Neuron (in vitro differentiated cells): Measurements from ENCODE around the gene PARK7.

Experiments
- H2AFZ ChIP-seq: one replicate; pipeline ENCODE4 v1.6.1; 2013; ENCODE audit warnings: low read depth, mild to moderate bottlenecking, inconsistent platforms, low read length, moderate library complexity
- H3K27me3 ChIP-seq: one replicate; pipeline ENCODE4 v1.6.1; 2013; ENCODE audit warnings: low read length; ENCODE audit not compliant: insufficient read depth
- H3K36me3 ChIP-seq: one replicate; pipeline ENCODE4 v1.6.1; 2013; ENCODE audit warnings: low read length; ENCODE audit not compliant: insufficient read depth
- H3K4me1 ChIP-seq: one replicate; pipeline ENCODE4 v1.6.1; 2013; ENCODE audit warnings: low read length; ENCODE audit not compliant: insufficient read depth
- H3K4me3 ChIP-seq: 2 replicates; pipeline ENCODE4 v1.5.1; 2013; ENCODE audit warnings: mild to moderate bottlenecking, low read length, moderate library complexity
- H3K9me3 ChIP-seq: one replicate; pipeline ENCODE4 v1.6.1; 2013; ENCODE audit warnings: low read length

The PARK7 gene

GRCh38 chr1:7994827-7995226 is 33.3 kb downstream of the PARK7 start:
- no peak overlapping the region for H3K4me3 ChIP-seq
- H3K27me3 ChIP-seq: no peaks in the 10 kb centered on the region
- H3K9me3 ChIP-seq: no peaks in the 10 kb centered on the region
- H2AFZ ChIP-seq: no peak overlapping the region
- peaks cover 8% of the 10 kb centered on the region for H3K36me3 ChIP-seq
- no peaks in the 10 kb centered on the region for H3K4me1 ChIP-seq

DNA sequence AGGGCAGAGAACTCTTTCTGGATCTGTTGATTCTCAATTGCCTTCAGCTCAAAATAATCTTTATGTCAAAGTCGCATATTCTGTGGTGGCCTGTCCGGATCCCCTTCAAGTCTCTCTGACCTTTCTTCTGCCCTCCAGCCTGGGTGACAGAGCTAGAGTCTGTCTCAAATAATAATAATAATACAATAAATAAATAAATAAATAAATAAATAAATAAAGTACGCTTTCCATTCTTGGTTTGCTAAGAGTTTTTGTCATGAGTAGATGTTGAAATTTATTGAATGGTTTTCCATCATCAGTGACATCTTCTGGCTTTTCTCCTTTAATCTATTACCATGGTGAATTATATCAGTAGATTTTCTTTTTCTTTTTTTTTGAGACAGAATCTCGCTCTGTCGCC is 33.9 kb downstream of the PARK7 start:
- H3K4me1 ChIP-seq: no peaks in the 10 kb centered on the region
- H3K4me3 ChIP-seq: no peak overlapping the region
- H3K9me3 ChIP-seq: no peaks in the 10 kb centered on the region
- H2AFZ ChIP-seq: no peak overlapping the region
- peaks cover 2% of the 10 kb centered on the region for H3K36me3 ChIP-seq
- H3K27me3 ChIP-seq: no peaks in the 10 kb centered on the region

DNA sequence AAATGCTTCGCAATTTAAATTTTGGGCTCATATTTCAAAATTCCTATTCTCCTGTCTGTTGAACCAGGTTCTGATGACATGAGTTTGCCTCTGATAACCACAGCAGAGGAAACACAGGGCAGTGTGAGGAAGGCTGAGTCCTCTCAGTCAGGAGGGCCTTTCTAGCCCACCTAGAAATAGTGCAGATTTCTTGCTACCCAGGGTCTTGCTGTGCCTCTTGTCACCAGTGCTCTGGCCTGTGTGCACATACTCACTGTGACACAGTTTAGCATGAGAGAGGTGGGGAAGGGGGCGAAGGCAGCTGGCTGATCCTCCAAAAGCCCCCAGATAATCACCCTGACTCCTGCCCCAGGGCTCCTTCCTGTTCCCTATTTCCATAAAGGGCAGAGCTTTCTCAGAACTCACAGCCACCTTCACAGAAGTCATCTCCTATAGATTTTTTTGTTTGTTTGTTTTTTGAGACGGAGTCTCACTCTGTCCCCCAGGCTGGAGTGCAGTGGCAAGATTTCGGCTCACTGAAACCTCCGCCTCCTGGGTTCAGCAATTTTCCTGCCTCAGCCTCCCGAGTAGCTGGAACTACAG is 40.9 kb downstream of the PARK7 start:
- Histone ChIP-seq H3K27me3 (no peaks in the 10 kb centered on the region), H3K4me1 (no peaks in the 10 kb centered on the region), H2AFZ (no peak overlapping the region), H3K36me3 (no peaks in the 10 kb centered on the region), H3K9me3 (no peaks in the 10 kb centered on the region), H3K4me3 (no peak overlapping the region)

DNA sequence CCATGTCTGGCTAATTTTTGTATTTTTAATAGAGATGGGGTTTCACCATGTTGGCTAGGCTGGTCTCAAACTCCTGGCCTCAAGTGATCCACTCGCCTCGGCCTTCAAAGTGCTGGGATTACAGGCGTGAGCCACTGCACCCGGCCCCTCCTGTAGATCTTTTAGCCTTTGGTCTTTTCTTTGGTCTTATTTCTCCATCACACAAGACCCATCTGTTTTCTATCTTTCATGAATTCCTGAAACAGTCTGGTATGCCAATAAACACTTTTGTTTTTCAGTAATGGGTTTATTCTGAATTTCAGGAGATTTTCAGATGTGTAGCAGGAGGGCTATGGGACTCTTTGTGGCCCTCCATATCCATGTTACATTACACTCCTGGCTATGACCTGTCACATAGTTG is 41.4 kb downstream of the PARK7 start:
- Histone ChIP-seq H3K4me3 (no peak overlapping the region), H3K9me3 (no peaks in the 10 kb centered on the region), H2AFZ (no peak overlapping the region), H3K4me1 (no peaks in the 10 kb centered on the region), H3K36me3 (no peaks in the 10 kb centered on the region), H3K27me3 (no peaks in the 10 kb centered on the region)

DNA sequence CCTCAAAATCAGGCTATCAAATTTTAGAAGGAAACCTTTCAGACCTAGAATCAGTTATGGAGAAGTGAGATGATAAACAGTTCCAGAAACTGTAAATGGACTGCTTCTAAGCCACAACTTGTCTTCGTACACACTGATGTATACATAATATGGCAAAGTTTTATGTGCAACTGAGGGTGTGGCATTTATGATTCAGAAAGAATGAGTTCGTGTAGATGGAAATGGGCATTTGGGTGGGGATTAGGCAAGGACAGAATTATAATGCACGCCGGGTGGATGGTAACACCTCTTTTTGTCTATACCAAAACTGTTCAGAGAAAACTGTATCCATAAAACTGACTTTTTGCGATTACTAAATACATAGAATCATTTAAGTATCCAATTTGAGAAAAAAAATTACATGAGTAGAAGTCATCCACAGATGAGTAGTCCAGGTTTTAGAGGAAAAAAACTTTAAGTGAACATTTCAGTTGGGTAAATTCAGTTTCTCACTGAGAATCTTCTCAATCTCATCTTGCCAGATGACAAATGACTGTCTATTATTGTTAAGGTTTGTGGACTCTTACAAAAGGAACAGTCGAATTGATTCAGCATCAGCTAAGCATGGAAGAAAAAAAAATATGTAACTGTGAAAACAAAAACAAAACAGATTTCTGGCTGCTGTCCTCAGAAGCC is 42.1 kb downstream of the PARK7 start:
- Histone ChIP-seq H3K36me3 (no peaks in the 10 kb centered on the region), H3K4me1 (no peaks in the 10 kb centered on the region), H3K9me3 (no peaks in the 10 kb centered on the region), H2AFZ (no peak overlapping the region), H3K4me3 (no peak overlapping the region), H3K27me3 (no peaks in the 10 kb centered on the region)

GRCh38 chr1:8004113-8004802 is 42.7 kb downstream of the PARK7 start:
- Histone ChIP-seq H3K36me3 (no peaks in the 10 kb centered on the region), H2AFZ (no peak overlapping the region), H3K9me3 (no peaks in the 10 kb centered on the region), H3K4me1 (no peaks in the 10 kb centered on the region), H3K4me3 (no peak overlapping the region), H3K27me3 (no peaks in the 10 kb centered on the region)

DNA sequence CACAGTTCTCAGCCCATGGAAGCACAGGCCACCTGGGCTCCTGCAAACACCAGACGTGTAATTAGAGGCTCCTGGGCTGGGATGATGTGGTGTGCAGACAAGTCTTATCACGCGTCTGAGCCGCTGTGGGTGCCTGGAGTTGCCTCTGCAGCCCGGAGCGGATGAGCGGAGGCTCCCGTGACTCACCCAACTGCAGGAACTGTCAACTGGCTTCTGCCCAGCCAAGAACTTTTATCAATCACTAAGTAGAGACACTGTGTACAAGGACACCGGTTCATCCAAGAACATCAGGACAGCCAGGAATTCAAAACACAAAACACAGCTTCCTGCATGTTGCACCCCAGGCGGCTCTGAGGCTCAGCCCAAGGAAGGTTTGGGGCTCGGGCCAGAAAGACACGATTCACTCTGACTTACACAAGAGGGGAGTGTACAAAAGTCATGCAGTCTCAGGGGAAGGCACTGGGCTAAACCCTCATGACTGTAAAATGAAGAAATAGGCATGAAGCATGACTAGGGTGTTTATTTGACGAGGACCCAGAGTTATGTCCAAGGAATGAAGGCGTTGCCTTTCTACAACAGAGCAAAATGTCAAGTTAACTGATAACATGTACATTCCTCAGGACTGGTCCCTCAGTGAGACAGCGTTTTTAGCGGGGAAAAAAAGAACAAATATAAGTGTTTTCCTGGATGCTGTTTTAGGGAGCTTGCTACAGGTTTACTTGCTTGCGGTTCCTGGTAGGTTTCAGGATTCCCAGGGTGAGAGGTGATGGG is 43.5 kb downstream of the PARK7 start:
- H3K36me3 ChIP-seq: peaks cover 3% of the 10 kb centered on the region
- no peaks in the 10 kb centered on the region for H3K9me3 ChIP-seq
- no peaks in the 10 kb centered on the region for H3K4me1 ChIP-seq
- H3K27me3 ChIP-seq: no peaks in the 10 kb centered on the region
- H2AFZ ChIP-seq: no peak overlapping the region
- H3K4me3 ChIP-seq: no peak overlapping the region

DNA sequence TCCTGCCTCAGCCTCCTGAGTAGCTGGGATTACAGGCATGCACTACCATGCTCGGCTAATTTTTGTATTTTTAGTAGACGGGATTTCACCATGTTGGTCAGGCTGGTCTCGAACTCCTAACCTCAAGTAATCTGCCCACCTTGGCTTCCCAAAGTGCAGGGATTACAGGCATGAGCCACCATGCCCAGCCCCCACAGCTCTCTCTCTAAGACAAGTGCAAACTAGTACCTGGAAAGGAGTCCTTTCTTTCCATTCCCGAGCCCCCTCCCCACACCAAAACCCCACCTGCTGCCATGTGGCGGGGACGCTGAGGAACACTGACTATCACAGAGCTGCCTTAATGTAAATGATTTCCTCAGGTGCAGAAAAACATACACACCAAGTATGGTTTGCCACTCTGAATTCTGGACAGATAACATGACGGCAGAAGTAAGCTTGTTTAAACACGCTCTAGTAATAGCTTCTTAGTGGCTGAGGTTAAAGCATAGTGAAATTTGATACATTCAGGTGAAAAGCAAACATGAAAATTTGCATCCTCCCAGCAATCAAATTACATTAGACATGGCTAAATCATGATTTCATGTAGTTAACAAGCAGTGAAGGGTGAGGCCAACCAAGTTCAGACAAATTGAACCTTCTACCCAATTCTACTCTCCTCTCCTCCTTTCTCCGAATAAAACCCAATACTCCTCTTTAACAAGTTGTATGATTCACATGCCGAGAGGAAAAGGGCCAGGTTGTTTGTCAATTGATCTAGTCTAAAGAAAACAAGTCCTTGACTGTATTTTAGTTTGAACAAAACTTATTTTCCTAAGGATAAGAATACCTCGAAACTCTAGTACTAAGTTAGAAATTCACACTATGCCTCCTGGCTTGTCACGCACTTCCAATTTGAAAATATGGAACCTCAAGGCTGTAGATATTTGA is 44.8 kb downstream of the PARK7 start:
- H3K9me3 ChIP-seq: no peaks in the 10 kb centered on the region
- H3K27me3 ChIP-seq: no peaks in the 10 kb centered on the region
- H3K4me1 ChIP-seq: no peaks in the 10 kb centered on the region
- H3K36me3 ChIP-seq: peaks cover 6% of the 10 kb centered on the region
- H3K4me3 ChIP-seq: no peak overlapping the region
- H2AFZ ChIP-seq: no peak overlapping the region

DNA sequence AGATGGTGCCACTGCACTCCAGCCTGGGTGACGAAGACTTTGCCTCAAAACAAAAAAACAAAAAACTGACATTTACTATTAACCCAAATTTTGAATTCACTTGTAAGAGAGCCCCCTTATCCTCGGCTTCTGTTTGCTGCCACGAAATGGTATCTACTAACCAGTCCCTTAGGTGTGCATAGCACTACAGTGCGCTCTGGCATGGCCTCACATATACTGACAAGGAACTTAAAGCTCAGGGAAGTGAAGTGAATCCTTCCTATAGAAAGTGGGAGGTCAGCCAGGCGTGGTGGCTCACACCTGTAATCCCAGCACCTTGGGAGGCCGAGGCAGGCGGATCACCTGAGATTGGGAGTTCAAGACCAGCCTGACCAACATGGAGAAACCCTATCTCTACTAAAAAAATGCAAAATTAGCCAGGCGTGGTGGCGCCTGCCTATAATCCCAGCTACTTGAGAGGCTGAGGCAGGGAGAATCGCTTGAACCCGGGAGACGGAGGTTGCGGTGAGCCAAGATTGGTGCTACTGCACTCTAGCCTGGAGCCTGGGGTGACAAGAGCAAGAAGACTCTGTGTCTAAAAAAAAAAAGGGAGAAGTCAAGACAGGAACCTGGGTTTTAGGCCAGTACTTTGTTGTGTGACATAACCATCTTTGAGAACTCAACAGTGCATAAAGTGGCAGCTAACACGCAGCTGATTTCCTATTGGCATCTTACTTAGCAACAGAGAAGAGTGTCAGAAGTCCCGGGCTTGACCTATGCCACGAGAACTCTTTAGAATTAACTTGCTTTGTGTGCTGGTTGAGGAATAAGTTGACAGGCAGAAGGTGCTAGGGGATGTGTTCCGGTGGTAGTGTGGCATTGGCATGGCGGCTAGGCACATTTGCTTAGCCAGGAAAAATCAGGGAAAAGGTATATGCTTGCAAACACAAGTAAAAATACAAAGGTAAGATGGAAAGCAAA is 47.8 kb downstream of the PARK7 start:
- no peak overlapping the region for H3K4me3 ChIP-seq
- peaks cover 36% of the 10 kb centered on the region for H3K36me3 ChIP-seq
- H2AFZ ChIP-seq: no peak overlapping the region
- H3K27me3 ChIP-seq: no peaks in the 10 kb centered on the region
- no peaks in the 10 kb centered on the region for H3K9me3 ChIP-seq
- H3K4me1 ChIP-seq: no peaks in the 10 kb centered on the region

- H3K4me1 ChIP-seq: peaks cover 1% of the 10 kb centered on the region
- no peak overlapping the region for H2AFZ ChIP-seq
- H3K36me3 ChIP-seq: peaks cover 40% of the 10 kb centered on the region
- H3K9me3 ChIP-seq: no peaks in the 10 kb centered on the region
- H3K4me3 ChIP-seq: no peak overlapping the region
- H3K27me3 ChIP-seq: no peaks in the 10 kb centered on the region
These were observed 48.7 kb downstream of the PARK7 start for GRCh38 chr1:8010080-8010664.

- H3K36me3 ChIP-seq: peaks cover 40% of the 10 kb centered on the region
- H3K4me3 ChIP-seq: no peak overlapping the region
- H3K4me1 ChIP-seq: peaks cover 10% of the 10 kb centered on the region
- no peak overlapping the region for H2AFZ ChIP-seq
- H3K9me3 ChIP-seq: no peaks in the 10 kb centered on the region
- no peaks in the 10 kb centered on the region for H3K27me3 ChIP-seq
These were observed 49.5 kb downstream of the PARK7 start for GRCh38 chr1:8011016-8011415.
